K562 (cell line): ENCODE measurements around the gene TAF1D. TPM values are rescaled to one million over a fixed set of nuclear protein-coding genes. Genes with fewer than 3 reads are reported as not detected.

Experiments used
- DEAF1 ChIP-seq: fragments of 450-650 bp; formaldehyde crosslinking; IDR thresholded peaks from 2 replicates; pipeline ENCODE4 v1.4.0; 2020; ENCODE audit warnings: mild to moderate bottlenecking, moderate library complexity
- KAT2B ChIP-seq: IDR thresholded peaks from one replicate; pipeline ENCODE4 v1.6.1; 2012; ENCODE audit warnings: low read depth, mild to moderate bottlenecking, control low read depth, inconsistent platforms, low read length, moderate library complexity
- L3MBTL2 ChIP-seq: fragments of 450-650 bp; IDR thresholded peaks from 2 replicates; pipeline ENCODE4 v1.6.1; 2016; ENCODE audit warnings: mild to moderate bottlenecking, moderate library complexity
- RBFOX2 ChIP-seq: fragments of 200-400 bp; formaldehyde crosslinking; IDR thresholded peaks from 2 replicates; pipeline ENCODE4 v1.6.1; 2017; ENCODE audit warnings: low read depth, mild to moderate bottlenecking, low read length, moderate library complexity
- RNF2 ChIP-seq: sonication (generic); IDR thresholded peaks from 2 replicates; pipeline ENCODE4 v1.6.1; 2016
- SAP30 ChIP-seq: fragments of 200-600 bp; sonication (generic); IDR thresholded peaks from 2 replicates; pipeline ENCODE4 v1.6.1; 2012; ENCODE audit warnings: borderline replicate concordance, low read depth, mild to moderate bottlenecking, moderate library complexity, low read length, control low read depth, inconsistent platforms; ENCODE audit not compliant: insufficient read depth, poor library complexity, severe bottlenecking
- SMC3 ChIP-seq: conservative IDR thresholded peaks from 2 replicates; pipeline ENCODE4 v1.6.1; 2011; ENCODE audit warnings: low read depth, low read length, improper control_type of control experiment; ENCODE audit not compliant: insufficient read depth
- ZBTB40 ChIP-seq, 2 experiments: fragments of 450-650 bp in 1 of 2; sonication (generic) in 1 of 2; formaldehyde crosslinking in 1 of 2; IDR thresholded peaks; 2 replicates each; pipeline versions ENCODE4 v1.7.1 to v1.9.0; 2016 to 2022; ENCODE audit warnings: inconsistent platforms in 1 of 2, mild to moderate bottlenecking in 1 of 2, missing genetic modification reagents in 1 of 2
- ZNF609 ChIP-seq: sonication (generic); formaldehyde crosslinking; IDR thresholded peaks from 2 replicates; pipeline ENCODE4 v1.8.1; 2023; ENCODE audit warnings: missing genetic modification reagents, mild to moderate bottlenecking, borderline replicate concordance
- polyA plus RNA-seq, 8 experiments: library from polyadenylated mRNA; depleted of rRNA in 4 of 8; stranded (reverse) in 5 of 8; unstranded in 3 of 8; fragments of >200 nt; fragmentation: Nextera tagmentation in 2 of 8; fragmentation: Illumina TruSeq in 1 of 8; extraction: Ambion mirVana in 2 of 8; extraction: Trizol in 1 of 8; gene quantifications; 2 replicates each; pipeline versions ENCODE4 v1.2.1 to v1.2.3, GENCODE V29; 2011 to 2014; ENCODE audit warnings: inconsistent platforms in 1 of 8, missing spikeins in 1 of 8
- total RNA-seq, 7 experiments: library from RNA; depleted of rRNA in 6 of 7; stranded (reverse); fragments of >200 nt in 6 of 7; fragmentation: Illumina TruSeq in 2 of 7; extraction: Trizol in 2 of 7; gene quantifications; 2 replicates each; pipeline versions ENCODE4 v1.2.1 to v1.2.3, GENCODE V29; 2011 to 2021; ENCODE audit warnings: low replicate concordance in 1 of 7

Gene TAF1D
- total and polyA plus RNA-seq, 9 of the 15 experiments (the other 6 are each of a cell fraction or from before 2014, with no cell fraction given): 122 to 347 (median 250) TPM

GRCh38 chr11:93740730-93741093 is 583 bp downstream of the TAF1D start (continued):
- no peak for TF ChIP-seq ZBTB40 (IDR thresholded peaks at IDR 0.05)
- TF ChIP-seq ZBTB40 (CRISPR knock-in tag; IDR thresholded peaks at IDR 0.05): no peak
- peak; percentile 66 for TF ChIP-seq SAP30
- peak; percentile 11; the same call in 1 of the 2 replicates for TF ChIP-seq RNF2
- no peak for TF ChIP-seq SMC3
- no peak for TF ChIP-seq KAT2B
- TF ChIP-seq L3MBTL2: peak; percentile 79
- TF ChIP-seq DEAF1: 0 out of 2 replicates have a peak, but pooled peaks have one; percentile 12
- TF ChIP-seq RBFOX2: no peak
- no peak; the same call in 1 of the 2 replicates for TF ChIP-seq ZNF609 (CRISPR knock-in tag)
